GM19438 (cell line): ENCODE results near the gene TP53AIP1.
"Not testable (repeated sequence)": the region's sequence is repeated elsewhere in the genome, so short reads cannot be mapped to it uniquely, and the experiment has no call there.

Experiments used
- ATAC-seq: cut with Tn5 transposase; IDR thresholded peaks from one replicate; pipeline ENCODE4 v1.9.1; 2021; ENCODE audit warnings: low read depth; ENCODE audit not compliant: unreplicated experiment

TP53AIP1 gene

DNA sequence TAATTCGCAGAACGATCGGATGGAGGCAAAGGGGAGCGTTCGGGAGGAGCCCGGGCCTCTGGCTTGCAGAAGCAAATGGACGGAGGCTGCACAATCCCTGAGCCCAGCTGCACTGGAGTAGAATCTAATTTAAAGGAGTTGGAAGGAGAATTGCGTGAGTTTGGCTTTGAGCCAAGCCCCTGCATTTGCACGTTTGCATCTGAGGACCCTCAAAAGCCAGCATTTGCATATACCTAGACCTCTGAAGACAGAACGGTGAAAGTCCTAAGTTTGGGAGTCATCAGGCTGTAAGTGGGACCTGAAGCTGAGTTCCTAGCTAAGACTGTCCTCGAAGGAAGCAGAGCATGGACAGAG lies 15.6 kb downstream of the TP53AIP1 start:
- ATAC-seq, result no peak

DNA sequence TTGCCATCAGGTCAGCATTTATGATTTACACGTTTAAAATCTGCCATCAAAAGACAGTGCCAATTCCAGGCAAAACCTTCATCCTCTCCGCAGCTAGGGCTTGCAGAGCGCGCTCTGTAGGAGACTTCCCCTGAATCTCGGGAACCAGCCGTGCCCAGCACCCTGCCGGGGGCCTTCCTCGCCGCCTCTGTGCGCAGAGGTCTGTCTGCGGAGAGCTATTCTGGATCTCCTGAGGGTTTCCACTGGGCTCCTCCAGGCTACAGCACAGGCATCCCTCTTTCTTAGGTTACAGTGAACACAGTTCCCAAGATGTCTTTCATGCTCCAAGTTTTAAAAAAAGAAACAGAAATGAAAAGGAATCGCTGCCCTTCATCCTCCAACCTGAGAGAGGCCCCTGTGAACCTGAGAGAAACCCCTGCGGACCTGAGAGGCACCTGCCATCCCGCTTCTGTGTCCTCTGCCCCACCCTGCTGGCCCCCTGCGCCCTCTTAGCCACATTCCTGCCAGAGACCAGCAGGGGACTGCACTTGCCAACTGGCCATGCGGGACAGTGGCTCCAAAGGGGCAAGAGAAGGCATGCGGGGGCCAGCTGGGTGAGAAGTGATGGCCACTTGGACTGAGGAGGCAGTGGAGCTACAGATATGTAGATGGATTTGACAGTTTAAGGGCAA lies 16.1 kb downstream of the TP53AIP1 start:
- no peak for ATAC-seq

DNA sequence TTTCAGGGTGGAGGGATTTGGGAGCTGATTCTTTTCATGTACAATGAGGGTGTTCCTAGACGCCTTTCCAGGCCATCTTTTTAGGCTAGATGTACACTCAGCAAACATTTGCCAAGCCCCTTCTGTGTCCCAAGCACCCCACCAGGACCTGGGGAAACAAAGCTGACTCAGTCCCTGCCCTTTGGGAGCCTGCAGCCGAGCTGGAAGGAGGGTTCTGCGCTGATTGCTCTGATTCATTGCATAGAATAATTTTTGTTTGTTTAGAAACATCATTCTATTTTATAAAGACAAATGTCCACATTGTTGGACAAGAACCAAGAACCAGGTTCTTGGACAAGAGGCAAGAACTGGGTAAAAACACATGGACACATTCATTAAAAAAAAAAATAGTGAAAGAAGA lies 16.7 kb downstream of the TP53AIP1 start:
- no peak for ATAC-seq

DNA sequence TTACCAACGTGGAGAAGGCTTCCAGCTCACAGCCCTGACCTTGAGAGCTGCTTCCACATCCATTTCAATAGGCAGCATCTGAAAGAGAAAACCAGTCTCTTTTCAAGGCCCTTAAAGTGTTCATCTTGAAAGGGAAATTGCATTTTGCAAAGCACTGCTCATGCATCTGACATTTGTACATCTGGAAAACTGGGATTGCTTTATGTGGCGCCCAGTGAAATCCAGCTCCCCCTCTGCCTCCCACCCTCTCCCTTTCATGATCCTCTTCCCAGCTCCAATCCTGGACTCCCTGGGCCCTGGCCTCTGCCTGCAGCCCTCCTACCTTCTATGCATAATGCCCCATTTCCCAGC lies 17.4 kb downstream of the TP53AIP1 start:
- no peak for ATAC-seq

DNA sequence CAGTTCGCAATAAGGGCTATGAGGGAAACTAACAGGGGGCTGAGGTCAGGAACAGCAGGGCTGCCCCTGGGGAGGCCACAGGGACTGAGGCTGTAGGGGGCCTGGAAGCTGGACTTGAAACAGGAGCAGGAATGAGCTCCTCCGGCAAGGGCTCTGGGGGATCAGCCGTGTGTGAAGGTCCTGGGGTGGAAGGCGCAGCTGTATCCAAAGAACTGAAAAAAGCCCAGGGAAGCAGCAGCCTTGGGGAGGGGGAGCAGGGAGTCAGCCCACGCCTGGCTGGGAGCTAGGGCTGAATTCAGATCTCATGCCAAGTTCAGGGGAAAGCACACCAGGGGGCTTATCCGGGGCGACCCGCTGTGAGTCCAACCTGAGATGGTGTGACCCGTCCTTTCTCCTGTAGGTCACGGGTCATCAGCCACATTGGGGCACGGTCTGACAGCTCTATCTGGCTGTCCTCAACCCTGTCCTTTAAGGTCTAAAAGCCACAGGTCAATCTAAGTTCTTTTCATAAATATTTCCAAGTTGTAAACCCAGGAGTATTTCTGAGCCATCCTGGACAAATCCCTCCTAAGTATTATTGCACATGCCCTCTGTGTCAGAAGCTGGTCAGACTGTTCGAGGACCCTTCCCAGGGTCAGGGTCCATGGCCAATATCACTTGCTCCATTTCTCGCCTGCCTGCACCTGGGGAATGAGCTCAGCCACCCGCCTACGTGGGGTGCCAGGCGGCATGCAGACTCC lies 18.0 kb downstream of the TP53AIP1 start:
- no peak for ATAC-seq

DNA sequence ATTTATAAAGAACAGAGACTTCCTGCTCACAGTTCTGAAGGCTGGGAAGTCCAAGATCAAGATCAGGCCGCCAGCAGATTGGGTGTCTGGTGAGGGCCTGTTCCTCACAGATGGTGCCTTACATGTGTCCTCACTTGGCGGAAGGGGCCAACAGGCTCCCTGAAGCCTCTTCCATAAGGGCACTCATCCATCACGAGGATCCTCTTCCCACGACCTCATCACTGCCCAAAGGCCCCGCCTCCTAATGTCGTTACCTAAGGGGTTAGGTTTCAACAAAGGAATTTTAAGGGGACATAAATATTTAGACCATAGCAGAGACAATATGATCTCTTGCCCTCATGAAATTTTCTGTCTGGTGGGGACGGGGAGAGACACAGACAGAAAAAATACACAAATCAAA lies 18.6 kb downstream of the TP53AIP1 start:
- no peak for ATAC-seq

DNA sequence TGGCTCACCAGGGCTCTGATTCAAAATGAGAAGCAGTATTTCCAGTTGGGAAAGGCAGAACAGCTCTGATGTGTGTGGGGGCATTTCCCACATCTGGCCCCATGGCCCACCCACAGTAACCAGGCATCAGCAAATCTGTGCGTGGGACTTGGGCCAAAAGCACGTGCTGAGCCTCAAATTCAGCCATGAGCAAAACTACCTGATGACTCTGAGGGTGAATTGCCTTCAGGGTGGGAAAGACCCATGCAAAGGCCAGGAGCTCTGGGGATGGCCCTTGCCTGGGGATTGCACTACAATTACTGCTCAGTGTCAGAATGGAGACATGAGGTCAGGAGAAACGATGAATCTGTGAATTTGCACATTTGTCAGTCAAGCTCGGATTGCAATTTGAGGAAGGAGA lies 20.9 kb downstream of the TP53AIP1 start:
- ATAC-seq, result no peak

DNA sequence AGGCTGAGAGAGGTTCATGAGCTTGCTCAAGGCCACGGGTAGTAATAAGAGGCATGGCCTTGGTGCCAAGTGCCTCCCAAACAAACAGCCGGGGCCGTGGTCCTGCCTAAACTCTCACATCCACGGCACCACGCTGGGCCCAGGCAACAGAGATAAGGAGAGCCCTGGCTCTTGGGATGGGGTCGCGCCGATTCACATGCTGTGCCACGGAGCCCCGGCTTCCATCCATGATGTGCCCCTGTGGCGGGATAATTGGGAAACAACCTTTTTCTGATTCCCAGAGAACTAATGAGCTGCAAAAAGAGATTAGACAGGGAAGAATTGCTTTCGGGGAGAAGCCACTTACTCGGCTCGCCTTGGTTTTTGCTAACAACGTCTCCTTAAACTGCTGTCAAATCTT lies 22.0 kb downstream of the TP53AIP1 start:
- no peak for ATAC-seq

DNA sequence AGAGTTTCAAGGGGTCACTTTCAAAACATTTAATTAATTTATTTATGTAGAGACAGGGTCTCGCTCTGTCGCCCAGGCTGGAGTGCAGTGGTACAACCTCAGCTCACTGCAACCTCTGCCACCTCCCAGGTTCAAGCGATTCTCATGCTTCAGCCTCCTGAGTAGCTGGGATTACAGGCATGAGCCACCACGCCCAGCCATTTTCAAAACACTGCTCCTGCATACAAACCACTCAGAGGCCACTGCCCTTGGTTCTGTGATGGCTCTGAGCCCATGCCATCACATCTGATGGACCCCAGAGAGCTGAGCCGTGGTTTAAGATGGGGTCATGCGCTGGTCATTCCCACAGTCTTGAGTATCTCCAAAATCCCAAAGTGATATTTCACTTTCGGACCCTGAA lies 23.0 kb downstream of the TP53AIP1 start:
- ATAC-seq, result not testable (repeated sequence)

DNA sequence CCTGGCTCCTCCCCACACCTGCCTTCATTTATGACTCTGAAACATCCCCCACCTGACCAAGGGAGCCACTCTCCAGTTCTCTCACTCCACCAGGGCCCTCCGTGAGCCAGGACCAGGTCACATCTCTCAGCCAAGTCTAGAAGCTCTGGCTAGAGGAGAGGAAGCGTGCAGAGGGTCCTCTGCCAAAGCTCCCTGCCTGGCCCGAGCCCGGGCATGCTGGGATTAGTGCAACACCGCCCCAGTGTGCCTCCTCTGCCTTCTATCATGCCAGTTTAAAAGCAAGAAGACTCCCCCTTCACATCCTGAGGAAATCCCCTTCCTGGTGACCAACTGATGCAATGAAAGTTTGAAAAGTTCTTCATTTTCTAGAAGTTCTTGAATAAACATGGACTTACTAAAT lies 23.5 kb downstream of the TP53AIP1 start:
- ATAC-seq, result no peak

DNA sequence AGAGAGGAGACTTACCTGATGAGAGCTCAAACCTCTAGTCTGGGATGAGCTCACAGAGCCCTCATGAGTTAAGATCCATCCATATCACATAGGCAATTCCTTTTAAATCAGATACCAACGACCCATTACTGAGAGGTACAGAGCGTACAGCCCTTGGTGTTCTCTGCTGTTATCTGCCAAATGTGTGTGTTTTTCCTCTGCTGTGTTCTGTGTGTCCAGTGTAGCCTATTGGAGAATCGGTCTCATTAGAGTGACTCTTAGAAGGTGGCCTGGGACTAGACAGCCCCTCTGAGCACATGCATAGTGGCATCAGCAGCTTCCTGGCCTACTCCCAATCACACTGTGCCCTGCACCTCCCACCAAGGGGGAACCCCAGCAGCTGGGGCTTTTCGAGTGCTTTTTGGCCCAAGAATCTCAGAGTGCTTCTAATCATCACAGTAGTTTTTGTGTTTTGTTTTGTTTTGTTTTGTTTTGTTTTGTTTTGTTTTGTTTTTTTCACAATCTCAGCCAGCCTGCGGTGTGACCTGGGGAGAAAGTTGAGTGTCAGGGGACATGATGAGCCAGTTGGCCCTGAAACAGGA lies 25.4 kb downstream of the TP53AIP1 start:
- ATAC-seq, result no peak

DNA sequence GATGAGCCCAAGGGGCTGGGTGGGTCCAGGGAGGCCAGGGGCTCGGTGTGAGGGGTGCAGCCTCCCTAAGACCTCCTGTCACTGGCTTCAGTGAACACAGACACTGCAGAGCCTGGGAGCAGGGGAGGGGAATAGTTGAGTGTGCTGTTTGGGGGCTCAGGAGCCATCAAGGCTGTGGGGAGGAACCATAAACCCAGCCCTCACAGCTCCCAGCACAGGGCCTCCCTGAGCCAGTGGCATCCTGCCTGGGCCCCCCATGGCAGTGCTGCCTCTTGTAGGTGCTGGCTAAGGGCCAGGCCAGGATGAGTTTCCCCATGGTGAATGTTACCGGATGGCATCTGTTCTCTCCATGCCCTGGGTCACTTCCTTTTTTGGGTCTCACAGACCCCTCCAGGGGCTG lies 26.0 kb downstream of the TP53AIP1 start:
- ATAC-seq, result no peak

DNA sequence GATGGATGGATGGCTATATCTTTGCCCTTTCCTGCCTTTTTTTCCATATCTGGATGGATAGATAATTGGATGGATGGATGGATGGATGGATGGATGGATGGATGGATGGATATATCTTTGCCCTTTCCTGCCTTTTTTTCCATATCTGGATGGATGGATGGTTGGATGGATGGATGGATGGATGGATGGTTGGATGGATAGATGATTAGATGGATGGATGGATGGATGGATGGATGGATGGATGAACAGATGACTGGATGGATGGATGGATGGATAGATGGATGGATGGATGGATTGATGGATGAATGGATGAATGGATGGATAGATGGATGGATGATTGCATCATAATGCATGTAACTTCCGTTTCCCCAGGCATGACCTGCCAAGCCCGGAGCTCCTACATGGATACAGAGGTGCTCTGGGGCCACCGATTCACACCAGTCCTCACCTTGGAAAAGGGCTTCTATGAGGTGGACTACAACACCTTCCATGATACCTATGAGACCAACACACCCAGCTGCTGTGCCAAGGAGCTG lies 26.6 kb downstream of the TP53AIP1 start:
- ATAC-seq, result no peak

DNA sequence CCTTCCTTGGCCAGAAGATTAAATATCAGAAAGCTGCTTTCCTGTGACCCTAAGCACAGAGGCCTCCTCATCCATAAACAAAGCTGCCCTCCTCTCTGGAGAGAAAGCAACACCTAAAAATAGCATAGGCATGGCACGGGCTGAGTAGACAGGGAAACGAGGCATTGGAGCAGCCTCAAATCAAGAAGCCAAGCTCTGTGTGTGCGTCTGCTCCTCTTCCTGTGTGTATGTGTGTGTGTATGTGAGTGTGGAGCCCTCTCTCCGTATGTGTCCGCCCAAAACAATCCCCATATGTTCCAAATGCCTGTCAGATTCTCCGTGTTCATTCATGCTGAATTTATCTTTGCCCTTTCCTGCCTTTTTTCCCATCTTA lies 27.5 kb downstream of the TP53AIP1 start:
- ATAC-seq, result no peak

DNA sequence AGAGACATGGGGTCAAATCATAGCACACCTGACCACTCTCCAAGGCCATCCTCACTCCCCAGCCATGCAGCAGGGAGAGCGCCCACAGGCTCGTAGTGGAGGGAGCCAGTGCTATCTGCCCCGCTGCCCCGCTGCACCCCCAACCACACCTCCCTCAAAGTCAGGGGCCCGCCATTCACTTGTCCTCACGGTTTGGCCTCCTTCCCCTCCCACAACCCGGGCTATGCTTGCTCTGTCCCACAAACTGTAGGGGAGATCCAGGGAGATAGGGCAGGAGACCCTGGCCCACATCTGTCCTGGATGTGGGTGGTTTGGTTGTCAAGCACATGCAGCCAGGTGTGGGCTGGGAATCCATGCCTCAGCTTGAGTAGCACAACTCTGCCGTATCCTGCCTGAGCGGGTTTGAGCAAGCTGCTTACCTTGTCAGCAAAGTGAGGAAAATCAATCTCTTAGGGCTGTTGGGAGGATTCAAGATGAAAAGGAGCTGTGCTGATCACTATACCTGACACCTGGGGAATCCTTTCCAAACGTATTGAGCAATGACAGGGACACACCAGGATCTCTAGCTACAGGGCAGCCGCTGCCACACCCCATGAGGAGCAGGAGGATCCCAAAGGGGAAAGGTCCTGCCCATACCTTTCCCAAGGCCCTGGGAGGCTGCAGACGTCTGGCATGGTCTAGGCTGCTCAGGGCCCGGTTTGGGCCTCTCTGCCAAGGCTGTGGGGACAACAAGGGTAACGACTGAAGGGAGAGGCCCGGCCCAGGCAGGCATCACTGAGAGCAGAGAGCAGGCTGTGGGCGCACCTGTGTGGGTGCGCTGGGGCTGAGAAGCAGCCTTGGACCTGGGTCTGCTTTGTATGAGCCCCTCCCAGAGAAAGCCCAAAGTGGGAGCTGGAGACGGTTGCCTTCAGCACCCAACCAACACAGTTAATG lies 28.2 kb downstream of the TP53AIP1 start:
- ATAC-seq, result no peak

DNA sequence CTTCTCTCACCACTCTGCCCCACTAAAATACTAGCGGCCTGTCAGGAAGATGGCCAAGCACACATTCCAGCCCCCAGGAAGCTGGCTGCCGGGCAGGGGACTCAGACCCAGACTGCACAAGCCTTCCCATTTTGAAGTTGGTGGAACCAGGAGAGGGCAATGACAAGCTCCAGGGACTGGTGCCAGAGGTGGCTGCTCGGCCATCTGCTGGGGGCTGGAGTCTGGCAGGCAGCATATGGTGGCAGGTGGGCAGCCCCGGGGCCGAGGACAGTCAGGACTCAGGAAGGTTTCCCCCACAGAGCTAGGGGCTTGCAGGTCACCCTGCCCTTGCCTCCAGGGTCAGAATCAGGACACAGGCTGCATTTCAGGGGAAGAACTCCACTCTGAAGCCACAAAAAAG lies 28.9 kb downstream of the TP53AIP1 start:
- no peak for ATAC-seq

DNA sequence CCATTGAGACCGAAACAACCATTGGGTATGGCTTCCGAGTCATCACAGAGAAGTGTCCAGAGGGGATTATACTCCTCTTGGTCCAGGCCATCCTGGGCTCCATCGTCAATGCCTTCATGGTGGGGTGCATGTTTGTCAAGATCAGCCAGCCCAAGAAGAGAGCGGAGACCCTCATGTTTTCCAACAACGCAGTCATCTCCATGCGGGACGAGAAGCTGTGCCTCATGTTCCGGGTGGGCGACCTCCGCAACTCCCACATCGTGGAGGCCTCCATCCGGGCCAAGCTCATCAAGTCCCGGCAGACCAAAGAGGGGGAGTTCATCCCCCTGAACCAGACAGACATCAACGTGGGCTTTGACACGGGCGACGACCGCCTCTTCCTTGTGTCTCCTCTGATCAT lies 31.0 kb downstream of the TP53AIP1 start:
- no peak for ATAC-seq

DNA sequence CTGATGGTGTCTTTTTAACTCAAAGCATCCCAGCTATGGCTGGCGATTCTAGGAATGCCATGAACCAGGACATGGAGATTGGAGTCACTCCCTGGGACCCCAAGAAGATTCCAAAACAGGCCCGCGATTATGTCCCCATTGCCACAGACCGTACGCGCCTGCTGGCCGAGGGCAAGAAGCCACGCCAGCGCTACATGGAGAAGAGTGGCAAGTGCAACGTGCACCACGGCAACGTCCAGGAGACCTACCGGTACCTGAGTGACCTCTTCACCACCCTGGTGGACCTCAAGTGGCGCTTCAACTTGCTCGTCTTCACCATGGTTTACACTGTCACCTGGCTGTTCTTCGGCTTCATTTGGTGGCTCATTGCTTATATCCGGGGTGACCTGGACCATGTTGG lies 31.4 kb downstream of the TP53AIP1 start:
- no peak for ATAC-seq

DNA sequence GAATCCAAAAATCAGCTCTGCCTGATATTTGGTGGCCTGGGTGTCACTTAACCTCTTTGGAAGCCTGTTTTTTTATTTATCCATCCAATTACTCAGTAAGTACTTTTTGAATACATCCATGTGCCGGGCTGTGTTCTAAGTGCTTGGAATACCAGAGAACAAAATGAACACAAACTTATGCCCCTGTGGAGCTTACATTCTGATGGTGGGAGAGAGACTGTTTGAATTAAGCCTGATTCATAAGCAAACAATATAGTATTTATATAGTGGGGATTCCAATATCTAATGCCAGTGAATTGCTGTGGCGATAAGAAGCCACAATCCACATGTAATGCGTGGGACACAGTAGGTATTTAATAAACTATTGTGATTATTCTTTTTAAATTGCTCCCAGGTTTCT lies 32.1 kb downstream of the TP53AIP1 start:
- no peak for ATAC-seq

DNA sequence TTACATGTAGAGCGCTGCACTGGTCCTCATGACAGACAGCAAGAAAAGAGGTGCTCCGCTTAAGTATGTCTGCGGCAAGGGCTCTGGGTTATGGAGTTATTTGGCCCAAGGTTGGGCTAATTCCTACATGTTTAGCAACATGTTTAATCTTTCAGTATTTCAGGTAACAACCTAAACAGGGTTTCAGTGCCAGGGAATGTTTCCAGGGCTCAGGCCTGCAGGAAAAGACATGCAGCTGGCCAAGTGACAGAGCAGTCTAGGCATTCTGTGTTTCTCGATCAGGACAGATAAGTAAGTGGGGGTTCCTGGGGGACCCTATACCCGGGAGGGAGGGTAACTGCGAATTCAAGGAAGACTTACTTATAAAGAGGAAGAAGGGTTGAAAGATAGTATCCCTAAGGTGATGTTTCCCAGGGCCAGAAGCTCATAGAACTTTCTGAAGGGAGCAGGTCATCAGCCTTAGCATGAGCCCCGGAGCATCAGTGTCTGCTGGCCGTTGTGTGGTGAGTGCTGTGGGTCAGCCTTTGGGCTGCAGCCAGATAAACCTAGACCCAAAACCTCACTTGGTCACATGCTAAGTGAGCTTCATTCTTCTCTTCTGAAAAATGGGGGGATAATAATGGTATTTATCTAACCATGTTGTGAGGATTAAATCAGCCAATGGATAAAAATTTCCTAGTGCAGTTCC lies 33.1 kb downstream of the TP53AIP1 start:
- no peak for ATAC-seq
